Measurements from ENCODE around the gene TEAD3.

Gene TEAD3

DNA sequence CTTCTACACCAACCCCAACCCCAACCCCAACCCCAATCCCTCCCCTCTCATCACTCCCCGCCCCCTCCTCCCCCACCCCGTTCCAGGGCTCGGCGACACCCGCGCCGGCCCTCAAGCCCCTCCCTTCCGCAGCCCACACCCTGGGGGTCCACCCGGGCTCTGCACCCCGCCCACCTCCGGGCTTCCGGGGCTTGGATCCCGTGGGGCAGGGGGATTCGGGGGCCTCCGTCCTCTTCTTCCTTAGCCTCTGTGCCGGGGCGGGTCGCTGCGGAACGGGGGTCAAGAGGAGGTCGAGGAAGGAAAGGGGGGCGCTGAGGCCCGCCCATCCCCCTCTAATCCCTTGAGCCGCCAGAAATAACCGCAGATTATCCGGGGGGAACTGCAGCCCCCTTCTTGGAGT, 15.1 kb upstream of the TEAD3 start:
- DNase-seq: no peak

DNA sequence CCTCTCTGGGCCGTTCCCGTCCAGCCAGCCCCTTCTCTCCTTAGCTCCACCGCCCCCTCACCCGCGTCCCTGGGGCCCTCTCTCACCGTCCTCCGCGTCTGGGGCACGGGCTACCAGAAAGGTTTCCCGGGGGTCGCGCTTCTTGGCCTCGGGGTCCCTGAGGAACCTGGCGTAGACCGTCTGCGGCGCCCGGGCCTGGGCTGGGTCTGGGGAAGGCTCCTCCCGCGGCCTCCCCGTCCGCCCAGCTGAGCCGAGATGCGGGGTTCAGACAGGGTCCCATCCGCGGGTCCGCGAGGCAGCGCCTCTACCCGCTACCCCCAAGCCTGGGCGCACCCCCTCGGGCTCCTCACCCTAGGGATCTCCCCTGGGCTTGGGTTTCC, 14.7 kb upstream of the TEAD3 start:
- no peak for DNase-seq

DNA sequence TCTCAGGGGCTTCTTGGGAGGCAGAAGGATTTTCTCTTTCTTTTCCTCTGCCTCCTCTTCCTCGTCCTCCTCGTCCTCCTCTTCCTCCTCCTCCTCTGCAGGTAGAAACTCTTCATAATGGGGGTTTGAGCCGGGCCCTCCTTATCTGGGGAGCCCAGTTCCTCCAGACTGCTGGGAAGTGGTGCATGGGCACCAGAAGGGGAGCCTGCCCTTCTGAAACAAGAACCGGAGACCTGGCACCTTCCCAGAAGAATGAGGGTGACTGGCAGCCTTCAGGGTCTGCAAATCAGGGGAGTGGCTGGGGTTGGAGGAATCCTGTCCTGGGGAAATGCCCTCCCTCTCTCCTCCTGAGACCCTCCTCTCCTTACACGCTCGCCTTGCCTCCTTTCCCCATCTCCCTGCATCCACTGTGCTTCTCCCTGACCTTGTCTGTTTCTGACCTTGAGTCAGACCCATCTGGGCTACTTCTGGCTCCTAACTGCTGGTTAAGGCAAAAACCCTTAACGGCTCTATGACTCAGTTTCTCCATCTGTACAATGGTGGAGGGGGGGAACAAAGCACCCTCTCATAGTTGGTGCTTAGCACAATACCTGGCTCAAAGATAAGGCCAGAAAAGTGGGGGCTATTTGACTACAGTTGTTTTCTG, 14.2 kb upstream of the TEAD3 start:
- no peak for DNase-seq

DNA sequence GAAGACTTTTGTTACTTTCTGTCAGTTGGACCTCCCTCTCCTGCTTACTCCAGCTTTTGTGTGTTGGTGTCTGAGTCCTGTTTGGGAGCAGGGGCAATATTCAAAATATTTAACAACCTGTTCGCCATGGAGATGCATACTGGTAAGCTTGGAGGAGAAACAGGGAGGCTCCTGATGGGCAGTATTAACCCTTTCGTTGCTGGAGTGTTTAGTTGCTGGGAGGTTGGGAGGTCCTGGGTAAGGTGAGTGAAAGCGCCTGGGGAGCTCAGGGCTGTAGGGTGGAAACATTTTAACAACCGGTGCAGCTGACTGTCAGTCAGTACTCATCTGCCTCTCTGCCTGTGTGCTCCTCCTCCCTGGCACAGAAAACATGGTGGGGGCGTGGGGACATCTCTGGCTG, 11.7 kb upstream of the TEAD3 start:
- DNase-seq: no peak

DNA sequence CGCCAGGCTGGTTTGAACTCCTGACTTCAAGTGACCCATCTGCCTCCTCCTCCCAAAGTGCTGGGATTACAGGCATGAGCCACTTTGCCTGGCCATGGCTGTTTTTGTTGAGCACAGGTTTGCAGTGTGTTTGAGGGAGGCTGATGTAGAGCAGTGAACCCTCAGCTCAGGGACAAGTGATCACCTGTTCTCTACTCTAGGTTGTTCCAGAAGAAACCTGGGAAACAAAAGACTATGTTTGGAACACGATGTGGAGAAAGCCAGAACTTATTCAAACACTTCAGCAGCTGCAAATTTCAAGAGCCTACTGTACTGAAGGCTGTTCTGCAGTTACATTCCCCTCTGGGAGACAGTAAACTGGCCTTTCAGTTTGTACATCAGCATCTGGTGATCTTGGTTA, 11.1 kb upstream of the TEAD3 start:
- no peak for DNase-seq

DNA sequence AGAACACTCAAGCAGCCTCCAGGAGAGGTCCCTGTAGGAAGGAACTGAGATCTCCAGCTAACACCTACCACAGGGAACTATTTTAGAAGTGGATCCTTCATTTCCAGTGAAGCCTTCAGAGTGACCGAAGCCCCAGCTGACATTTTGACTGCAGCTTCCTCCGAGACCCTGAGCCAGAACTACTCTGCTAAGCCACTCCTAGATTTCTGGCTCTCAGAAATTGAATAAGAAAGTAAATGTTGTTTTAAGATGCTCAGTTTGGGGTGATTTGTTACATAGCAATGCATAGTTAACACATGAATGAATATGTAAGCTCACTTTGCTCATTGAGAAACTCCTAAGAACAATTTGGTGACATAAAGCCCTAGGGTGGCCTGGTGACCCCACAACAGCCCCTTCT, 10.3 kb upstream of the TEAD3 start:
- no peak for DNase-seq

DNA sequence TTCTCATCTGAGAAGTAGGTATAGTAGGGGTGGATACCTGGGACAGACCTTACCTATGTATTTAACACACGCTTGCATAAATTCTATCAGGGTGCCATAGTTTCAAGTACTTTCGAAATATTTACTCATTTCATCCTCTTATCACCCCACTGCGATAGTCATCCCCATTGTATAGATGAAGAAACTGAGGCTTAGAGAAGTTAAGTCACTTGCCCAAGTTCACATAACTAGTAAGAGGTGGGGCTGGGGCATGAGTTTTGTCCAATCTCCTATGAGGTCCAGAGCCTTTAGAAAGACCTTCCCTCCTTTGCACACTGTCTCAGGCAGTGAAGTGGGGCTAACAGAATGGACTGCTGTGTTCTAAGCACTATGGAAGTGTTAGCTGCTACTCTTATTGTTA, 9.7 kb upstream of the TEAD3 start:
- DNase-seq: no peak

DNA sequence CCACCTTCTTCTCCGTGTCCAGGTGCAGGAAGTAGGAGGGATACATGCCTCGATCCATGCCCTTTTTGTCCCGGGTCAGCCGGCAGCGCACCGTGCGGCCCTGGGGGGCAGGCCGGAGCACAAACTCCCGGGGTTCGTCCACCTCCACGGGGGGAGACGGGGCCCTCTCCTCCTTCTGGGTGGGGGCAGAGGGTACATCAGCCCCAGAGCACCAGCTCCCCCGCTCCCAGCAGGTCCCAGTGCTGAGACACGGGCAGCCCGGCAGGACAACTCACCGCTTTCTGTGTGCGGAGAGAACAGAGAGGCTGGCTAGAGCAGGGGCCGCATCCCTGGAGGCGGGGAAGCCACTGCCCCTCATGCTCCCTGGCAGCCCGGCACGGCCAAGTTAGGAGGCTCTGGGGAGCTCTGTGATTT, 9.1 kb upstream of the TEAD3 start:
- DNase-seq: no peak

DNA sequence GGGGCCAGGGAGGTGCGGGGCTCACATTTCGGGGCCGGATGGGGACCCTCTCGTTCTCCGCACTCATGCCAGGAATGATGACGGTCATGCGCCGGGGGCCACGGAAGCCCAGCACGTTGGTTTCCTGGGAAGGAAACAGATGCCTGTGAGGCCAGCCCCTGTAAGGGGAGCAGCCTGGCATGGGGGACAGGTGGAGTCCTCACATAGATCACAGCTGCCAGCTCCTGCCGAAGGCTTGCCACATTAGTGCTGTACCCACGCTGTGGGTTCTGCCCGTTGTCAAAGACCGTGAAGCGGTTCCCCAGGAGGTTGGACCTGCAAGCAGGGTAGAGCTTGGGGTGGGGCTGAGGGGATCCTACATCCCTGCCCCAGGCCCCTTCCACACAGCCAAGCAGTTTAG, 6.7 kb upstream of the TEAD3 start:
- no peak for DNase-seq

DNA sequence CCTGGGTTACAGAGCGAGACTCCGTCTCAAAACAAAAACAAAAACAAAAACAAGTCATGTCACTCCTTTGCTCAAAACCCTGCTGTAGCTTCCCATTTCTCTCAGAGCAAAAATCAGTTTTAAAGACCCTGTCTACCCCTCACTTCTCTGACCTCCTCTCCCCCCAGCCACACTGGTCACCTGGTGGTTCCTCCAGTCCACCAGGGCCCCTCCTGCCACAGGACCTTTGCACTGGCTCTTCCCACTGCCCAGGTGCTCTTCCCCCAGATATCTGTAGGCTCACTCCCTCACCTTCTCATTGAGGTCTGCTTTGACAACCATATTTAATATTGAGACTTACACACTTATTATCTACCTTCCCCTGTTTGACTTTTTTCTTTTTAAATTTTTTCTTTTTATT, 4.9 kb upstream of the TEAD3 start:
- no peak for DNase-seq

DNA sequence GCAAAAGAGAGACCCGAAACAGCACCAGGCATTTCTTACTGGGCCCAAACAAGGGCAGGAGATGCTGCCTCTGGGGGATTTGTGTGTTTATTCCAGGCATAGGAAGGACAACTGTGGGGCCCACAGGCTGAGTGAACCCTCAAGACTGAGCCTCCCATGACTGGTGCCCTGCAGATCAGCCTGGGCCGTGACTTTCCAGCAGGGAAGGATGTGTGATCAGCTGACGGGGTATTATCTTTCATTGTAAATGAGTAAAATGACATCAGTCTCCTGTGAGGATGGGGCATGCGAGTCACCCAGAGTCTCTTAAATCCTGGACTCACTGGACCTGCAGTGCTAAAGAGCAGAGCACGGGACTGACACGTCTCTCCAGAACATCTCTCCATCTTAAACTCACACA, 3.9 kb upstream of the TEAD3 start:
- DNase-seq: no peak

DNA sequence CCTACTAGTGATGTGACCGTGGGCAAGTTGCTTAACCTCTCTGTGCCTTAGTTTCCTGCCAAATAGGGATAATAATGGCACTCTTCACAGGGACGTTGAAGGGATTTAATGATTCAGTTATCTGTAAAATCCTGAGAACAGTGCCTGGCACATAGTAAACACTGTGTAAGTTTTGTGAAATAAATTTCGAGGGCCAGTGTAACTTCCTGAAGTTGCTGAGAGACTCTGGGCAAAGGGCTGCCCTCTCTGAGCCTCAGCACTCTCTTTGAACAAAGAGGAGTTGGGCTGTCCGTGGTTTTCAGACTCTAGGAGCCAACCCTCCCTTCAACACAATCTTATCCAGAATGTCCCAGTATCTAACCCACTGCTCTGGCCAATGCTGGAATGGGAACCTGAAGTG, 2.5 kb upstream of the TEAD3 start:
- no peak for DNase-seq

DNA sequence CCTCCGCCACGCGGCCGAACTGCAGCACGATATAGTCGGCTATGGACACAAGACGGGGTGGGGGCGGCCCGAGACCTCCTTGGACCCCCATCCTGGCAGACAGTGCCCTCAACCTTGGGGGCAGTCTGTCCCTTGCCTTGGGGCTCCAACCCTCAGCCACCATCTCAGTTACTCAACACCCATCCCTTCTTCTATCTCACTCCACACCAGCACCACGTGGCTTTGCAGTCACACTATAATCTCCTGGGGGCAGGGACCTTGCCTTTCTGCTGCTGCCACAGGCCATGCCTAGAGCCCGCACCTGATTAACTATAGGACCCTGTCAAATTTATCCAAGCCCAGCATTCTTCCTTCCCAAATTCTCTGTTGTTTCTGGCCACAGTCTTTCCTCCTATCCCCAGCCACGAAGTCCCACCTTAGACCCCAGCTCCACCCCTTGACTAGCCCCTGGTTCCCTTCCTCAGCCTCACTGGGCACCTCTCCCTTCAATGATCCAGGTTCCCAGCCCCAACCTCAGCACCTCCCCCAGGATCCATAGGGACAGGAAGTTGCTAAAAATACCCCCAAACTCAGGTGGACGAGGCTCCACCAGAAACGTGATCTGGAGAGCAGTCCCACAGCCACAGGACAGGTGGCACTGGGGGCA, 1.7 kb upstream of the TEAD3 start:
- DNase-seq: no peak

DNA sequence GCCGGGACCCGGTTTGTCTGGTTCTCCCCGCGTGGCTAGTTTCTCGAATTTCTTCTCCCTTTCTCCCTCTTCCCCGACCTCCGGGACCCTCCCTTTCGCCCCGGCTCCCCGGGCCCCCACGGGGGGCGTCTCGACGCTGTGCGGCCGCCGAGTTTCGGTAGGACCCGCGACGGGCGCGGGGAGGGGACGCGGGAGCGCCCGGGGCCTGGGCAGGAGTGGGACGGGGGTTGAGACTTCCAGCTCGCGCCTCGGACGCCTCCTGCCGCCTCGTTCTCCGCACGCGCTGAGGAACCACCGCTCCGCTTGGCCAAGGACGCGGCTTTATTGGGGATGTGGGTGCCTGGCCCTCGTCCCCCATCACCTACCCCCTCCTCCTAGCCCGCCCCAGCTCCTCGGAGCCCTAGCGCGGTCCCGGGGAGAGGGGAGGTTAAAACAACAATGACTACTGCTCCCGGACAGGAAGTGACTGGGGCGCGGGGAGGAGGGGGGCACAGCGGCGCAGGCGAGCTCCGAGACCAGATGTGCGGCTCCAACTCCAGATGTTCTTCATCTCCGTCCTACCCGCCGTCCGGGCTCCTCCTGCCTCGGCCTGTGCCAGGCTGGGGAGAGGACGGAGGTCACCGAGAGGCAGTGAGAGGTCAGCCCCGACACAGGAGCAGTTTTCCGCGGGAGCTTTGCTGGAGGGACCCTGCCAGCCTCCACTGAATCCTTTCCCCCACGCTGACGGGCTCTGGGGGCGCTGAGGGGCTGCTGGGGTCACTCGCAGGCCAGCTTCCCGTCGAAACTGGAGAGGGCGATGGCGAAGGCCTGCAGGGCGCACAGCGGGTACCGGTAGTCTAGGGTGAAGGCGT, 917 bp upstream of the TEAD3 start:
- DNase-seq: no peak

DNA sequence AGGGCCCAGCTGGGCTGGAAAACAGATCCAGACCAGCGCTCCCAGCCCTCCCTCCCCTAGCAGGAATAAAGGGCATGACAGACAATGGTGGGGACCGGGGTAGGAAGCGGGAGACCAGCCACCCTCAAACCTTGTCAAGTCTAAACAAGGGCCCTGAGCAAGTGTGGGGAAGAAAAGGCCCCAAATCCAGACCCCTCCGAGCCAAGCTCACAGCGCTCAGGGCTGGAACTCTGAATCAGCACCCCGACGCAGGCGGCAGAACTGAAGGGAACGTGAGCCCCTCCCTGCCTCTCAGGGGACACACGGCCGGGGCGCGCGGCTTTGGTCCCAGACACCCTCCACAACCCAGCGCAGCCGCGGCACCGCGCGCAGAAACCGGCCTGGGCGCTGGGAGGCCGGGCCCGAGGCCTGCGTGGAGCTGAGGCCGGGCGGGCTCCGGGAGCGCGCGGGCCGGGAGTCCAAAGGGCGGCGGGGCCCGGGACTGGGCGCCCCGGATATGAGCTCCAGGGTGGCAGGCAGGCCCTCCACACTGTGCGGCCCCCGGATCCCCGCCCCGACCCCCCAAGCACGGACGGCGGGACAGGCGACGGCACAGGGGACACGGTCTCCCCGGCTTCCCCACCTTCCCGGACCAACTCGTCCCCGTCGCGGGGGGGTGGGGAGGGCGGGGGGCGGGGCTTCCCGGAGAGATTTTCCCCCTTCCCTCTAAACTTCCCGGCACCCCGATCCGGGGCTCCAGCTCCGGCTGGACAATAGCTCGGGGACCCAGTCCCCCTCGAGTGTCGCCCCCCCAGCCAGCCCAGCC, 641 bp downstream of the TEAD3 start:
- DNase-seq: no peak

DNA sequence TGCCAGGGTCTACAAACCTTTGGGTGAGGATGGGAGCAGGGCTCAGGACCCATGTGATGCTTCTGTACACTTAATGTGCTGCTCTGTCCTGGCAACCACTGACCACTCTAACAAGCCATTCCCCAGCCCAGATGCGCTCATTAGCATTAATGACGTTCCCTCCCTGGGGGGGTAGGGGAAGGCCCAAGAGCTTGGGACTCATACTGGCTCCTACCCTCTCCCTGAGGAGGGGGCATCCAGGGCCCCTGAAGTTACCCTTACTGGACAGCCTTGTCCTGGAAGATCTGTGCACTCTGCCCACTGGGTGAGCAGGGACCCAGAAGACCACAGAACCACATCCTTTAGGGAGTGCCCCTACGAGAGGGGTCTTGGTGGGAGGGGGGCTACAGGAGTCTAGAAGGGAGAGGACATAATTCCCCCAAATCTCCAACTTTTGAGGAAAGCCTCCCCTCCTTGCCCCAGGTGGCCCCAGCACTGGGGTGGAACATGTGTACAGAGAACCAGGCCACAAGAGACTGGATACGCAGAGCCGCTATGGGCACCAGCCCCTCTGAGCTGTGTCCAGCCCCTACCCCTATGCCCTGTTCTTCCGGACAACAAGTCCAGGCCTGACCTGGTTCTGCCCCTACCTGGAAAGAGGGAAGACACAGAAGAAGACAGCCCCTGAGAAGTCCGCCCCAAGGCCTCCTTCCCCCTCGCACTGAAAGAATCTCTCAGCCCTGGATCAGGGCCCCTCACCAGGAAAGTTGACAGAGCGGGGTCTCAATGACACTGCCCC, 1.4 kb downstream of the TEAD3 start:
- no peak for DNase-seq

DNA sequence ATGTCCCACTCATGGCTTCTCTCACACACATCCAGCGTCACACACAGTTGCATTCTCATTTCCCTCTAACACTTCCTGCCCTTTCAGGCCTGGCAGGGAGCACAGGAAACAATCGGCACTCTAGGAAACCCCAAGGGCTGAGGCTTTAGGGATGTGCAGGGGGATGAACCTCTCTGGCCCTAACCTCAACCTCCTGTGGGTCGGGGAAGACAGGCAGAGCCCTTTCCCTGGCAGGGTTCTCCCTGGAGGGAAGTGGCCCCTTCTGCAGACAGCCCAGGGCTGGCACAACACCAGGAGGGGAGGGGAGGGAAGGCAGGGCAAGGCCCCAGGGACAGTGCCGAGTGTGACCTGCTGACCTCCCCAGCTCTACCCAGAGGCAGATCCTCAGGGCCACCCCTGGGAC, 2.7 kb downstream of the TEAD3 start:
- no peak for DNase-seq

DNA sequence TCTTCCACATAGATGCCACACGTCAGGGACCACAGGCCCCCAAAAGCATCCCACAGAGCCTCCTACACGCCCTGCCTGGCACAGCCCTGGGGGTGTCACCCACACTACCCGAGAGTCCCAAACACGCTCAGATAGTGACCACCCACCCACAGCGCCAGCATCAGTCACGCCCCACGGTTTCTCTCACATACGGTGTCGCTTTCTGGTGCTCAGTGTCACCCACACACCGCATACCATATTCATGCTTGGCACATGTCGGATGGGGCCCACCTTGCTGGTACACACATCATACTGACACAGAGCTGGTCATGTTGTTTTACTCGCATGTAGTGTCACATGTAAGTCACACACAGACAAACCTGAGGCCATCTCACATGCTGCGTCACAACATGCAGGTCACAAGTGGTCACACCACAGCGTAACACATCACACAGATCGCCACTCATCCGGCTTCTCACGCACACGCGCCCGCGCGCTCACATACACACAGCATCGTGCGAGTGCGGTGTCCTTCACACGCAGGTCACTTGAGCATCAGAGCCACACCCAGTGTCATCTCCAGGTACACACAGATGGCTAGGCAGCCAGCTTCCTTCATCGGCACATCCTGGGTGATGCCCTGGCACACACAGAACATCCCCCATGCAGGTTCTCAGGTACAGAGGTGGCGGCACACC, 3.4 kb downstream of the TEAD3 start:
- DNase-seq: no peak

DNA sequence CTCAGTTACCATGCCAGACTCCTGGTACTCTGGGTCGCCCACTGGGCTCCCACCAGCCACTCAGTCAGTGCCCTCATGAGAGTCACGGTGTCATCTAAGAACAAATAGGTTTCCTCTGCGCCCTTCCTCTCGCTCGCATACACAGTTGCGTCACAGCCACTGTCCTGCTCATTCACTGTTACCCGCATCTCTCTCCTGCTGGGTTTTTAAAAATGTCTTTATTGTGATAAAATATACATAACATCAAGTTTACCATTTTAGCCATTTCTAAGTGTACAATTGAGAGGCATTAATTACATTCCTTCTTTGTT, 4.0 kb downstream of the TEAD3 start:
- no peak for DNase-seq

DNA sequence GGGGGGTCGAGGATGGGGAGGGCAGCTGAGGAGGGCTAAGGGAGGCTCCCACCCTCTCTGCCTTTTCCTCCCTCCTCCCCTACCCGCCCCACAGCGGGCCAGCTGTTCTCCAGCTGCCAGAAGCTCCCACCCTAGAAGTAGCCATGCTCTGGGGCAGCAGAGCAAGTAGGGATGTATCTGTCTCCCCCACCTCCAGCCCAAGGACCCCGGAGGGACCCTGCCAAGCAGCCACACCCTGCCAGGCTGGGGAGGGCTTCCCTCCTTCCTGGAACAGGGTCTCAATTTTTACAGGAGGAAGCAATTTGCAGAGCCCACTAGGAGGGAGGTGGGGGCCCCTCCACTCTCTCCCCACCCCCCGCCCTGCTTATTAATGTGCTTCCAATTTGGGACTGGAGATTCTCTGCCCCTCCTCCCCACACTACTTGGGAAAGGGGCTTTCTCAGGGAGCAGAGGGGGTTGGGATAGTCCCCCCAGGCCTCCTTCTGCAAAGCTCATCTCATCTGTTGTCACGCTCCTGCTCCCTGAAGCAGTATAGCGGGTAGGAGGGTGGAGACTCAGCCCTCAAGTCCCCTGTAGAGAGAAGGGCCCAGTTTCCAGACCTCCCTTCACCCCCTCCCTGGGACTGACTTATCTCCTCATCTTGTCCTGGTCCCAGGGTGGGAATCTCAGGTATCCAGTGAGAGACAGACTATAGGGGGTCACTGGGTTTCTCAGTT, 4.5 kb downstream of the TEAD3 start:
- DNase-seq: no peak

DNA sequence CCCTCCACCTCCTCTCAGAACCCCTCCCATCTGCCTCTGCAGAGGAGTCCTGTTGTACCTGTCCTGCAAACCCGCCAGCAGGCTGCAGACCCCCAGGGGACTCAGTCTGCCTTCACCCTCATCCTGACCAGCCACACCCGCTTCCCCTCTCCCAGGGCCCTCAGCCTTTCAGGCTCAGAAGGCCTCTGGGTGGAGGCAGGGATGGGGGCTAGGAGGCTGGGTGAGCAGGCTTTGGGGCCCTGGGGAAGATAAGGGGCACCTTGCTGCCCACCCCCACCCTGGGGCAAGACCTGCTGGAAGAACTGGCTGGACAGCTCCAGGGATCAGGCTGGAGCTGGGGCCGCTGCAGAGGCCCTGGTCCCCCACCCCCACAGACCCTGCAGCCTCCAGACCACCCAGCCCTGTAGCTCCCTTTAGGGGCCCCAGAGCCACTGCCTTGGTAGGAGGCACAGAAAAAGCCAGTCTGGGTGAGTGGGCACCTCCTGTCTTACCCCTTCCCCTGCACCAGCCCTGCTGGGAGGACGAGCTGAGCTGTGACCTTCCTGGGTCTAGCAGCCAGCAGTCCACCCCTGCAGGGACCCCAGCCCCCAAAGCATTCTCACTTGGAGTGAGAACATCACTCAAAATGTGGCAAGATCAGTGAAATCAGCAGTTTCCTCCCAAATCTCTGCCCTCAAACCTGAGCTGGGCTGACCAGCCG, 5.2 kb downstream of the TEAD3 start:
- DNase-seq: no peak
